KMS-11 (cell line): ENCODE data around the gene MEGF11.
A peak's percentile ranks its signal among the peaks of the same experiment; 100 is the strongest.
"Not testable (repeated sequence)": the region's sequence is repeated elsewhere in the genome, so short reads cannot be mapped to it uniquely, and the experiment has no call there.

Experiments
- H2AFZ ChIP-seq: fragments of 200-600 bp; sonication (generic); 2 replicates; pipeline ENCODE4 v1.6.1; 2016; ENCODE audit warnings: antibody characterized with exemption, mixed run types, low read depth
- H3K27ac ChIP-seq: fragments of 200-600 bp; sonication (generic); 2 replicates; pipeline ENCODE4 v1.6.1; 2016; ENCODE audit warnings: mild to moderate bottlenecking, mixed run types
- H3K27me3 ChIP-seq: fragments of 200-600 bp; sonication (generic); 2 replicates; pipeline ENCODE4 v1.6.1; 2017; ENCODE audit warnings: mild to moderate bottlenecking, low read depth, mixed run types, moderate library complexity; ENCODE audit not compliant: insufficient read depth
- H3K36me3 ChIP-seq: fragments of 200-600 bp; sonication (generic); 2 replicates; pipeline ENCODE4 v1.6.1; 2017; ENCODE audit warnings: mild to moderate bottlenecking, mixed run types; ENCODE audit not compliant: insufficient read depth
- H3K4me1 ChIP-seq: fragments of 200-600 bp; sonication (generic); 2 replicates; pipeline ENCODE4 v1.6.1; 2016; ENCODE audit warnings: mild to moderate bottlenecking, low read depth, mixed run types; ENCODE audit not compliant: poor library complexity, severe bottlenecking
- H3K4me2 ChIP-seq: fragments of 200-600 bp; sonication (generic); 2 replicates; pipeline ENCODE4 v1.7.0; 2016; ENCODE audit warnings: mild to moderate bottlenecking, mixed run types
- H3K4me3 ChIP-seq: fragments of 200-600 bp; sonication (generic); IDR thresholded peaks from 2 replicates; pipeline ENCODE4 v1.6.1; 2017; ENCODE audit warnings: low read depth, low read length, mixed read lengths; ENCODE audit not compliant: insufficient read depth
- H3K79me2 ChIP-seq: fragments of 200-600 bp; sonication (generic); 2 replicates; pipeline ENCODE4 v1.6.1; 2016; ENCODE audit warnings: low read depth, mixed run types; ENCODE audit not compliant: insufficient read depth
- H3K9ac ChIP-seq: fragments of 200-600 bp; sonication (generic); 2 replicates; pipeline ENCODE4 v1.6.1; 2016; ENCODE audit warnings: mild to moderate bottlenecking, mixed run types
- H4K20me1 ChIP-seq: fragments of 200-600 bp; sonication (generic); 2 replicates; pipeline ENCODE4 v1.6.1; 2016; ENCODE audit warnings: mild to moderate bottlenecking, mixed run types; ENCODE audit not compliant: insufficient read depth
- TF ChIP-seq, protein P1 (sequence below): fragments of 200-600 bp; sonication (generic); conservative IDR thresholded peaks from 2 replicates; pipeline ENCODE4 v1.6.1; 2017; ENCODE audit warnings: low read depth, mild to moderate bottlenecking, antibody characterized with exemption, low read length, moderate library complexity, mixed read lengths

The MEGF11 gene

GRCh38 chr15:66251790-66252684 is 1.5 kb downstream of the MEGF11 start:
- TF ChIP-seq, protein P1, sequence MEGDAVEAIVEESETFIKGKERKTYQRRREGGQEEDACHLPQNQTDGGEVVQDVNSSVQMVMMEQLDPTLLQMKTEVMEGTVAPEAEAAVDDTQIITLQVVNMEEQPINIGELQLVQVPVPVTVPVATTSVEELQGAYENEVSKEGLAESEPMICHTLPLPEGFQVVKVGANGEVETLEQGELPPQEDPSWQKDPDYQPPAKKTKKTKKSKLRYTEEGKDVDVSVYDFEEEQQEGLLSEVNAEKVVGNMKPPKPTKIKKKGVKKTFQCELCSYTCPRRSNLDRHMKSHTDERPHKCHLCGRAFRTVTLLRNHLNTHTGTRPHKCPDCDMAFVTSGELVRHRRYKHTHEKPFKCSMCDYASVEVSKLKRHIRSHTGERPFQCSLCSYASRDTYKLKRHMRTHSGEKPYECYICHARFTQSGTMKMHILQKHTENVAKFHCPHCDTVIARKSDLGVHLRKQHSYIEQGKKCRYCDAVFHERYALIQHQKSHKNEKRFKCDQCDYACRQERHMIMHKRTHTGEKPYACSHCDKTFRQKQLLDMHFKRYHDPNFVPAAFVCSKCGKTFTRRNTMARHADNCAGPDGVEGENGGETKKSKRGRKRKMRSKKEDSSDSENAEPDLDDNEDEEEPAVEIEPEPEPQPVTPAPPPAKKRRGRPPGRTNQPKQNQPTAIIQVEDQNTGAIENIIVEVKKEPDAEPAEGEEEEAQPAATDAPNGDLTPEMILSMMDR, result peak; percentile 46; the same call in 1 of the 2 replicates
- no peak overlapping the region for H3K4me3 ChIP-seq
- no peak overlapping the region for H3K9ac ChIP-seq
- H3K27me3 ChIP-seq, result peaks cover 19% of the 10 kb centered on the region
- no peaks in the 10 kb centered on the region for H4K20me1 ChIP-seq
- H3K36me3 ChIP-seq, result no peaks in the 10 kb centered on the region
- H3K27ac ChIP-seq, result no peak overlapping the region
- no peaks in the 10 kb centered on the region for H3K4me1 ChIP-seq
- H3K79me2 ChIP-seq, result no peaks in the 10 kb centered on the region
- H2AFZ ChIP-seq, result peak overlapping the region; percentile 92
- H3K4me2 ChIP-seq, result peak overlapping the region; percentile 94

- H3K4me2 ChIP-seq, result no peak overlapping the region
- peaks cover 19% of the 10 kb centered on the region for H3K27me3 ChIP-seq
- no peak overlapping the region for H3K4me3 ChIP-seq
- H3K27ac ChIP-seq, result no peak overlapping the region
- no peak overlapping the region for H2AFZ ChIP-seq
- H4K20me1 ChIP-seq, result no peaks in the 10 kb centered on the region
- no peaks in the 10 kb centered on the region for H3K79me2 ChIP-seq
- TF ChIP-seq, protein P1, result no peak
- H3K9ac ChIP-seq, result no peak overlapping the region
- no peaks in the 10 kb centered on the region for H3K36me3 ChIP-seq
- no peaks in the 10 kb centered on the region for H3K4me1 ChIP-seq
Measured at GRCh38 chr15:66251065-66251789, 2.3 kb downstream of the MEGF11 start.

- TF ChIP-seq, protein P1, result no peak
- no peak overlapping the region for H3K9ac ChIP-seq
- no peak overlapping the region for H2AFZ ChIP-seq
- H3K4me3 ChIP-seq, result no peak overlapping the region
- no peaks in the 10 kb centered on the region for H3K4me1 ChIP-seq
- H3K36me3 ChIP-seq, result no peaks in the 10 kb centered on the region
- no peak overlapping the region for H3K4me2 ChIP-seq
- no peaks in the 10 kb centered on the region for H4K20me1 ChIP-seq
- H3K79me2 ChIP-seq, result no peaks in the 10 kb centered on the region
- no peak overlapping the region for H3K27ac ChIP-seq
- H3K27me3 ChIP-seq, result peaks cover 19% of the 10 kb centered on the region
Measured at GRCh38 chr15:66249605-66250174, 3.9 kb downstream of the MEGF11 start.

GRCh38 chr15:66246937-66247336 is 6.6 kb downstream of the MEGF11 start:
- H4K20me1 ChIP-seq, result no peaks in the 10 kb centered on the region
- H3K79me2 ChIP-seq, result no peaks in the 10 kb centered on the region
- H3K4me1 ChIP-seq, result no peaks in the 10 kb centered on the region
- no peaks in the 10 kb centered on the region for H3K36me3 ChIP-seq
- H3K27me3 ChIP-seq, result peaks cover 2% of the 10 kb centered on the region; the same call in 1 of the 2 replicates
- no peak overlapping the region for H3K9ac ChIP-seq
- no peak overlapping the region for H3K27ac ChIP-seq
- H3K4me2 ChIP-seq, result no peak overlapping the region
- TF ChIP-seq, protein P1, result no peak
- H2AFZ ChIP-seq, result no peak overlapping the region
- no peak overlapping the region for H3K4me3 ChIP-seq

GRCh38 chr15:66245832-66246231 is 7.7 kb downstream of the MEGF11 start:
- not testable (repeated sequence) for H3K4me2 ChIP-seq, H3K9ac ChIP-seq, H4K20me1 ChIP-seq, H3K79me2 ChIP-seq, H2AFZ ChIP-seq, H3K4me1 ChIP-seq, H3K27me3 ChIP-seq, H3K36me3 ChIP-seq, H3K4me3 ChIP-seq, H3K27ac ChIP-seq
